HPDE6-E6E7 (cell line): ENCODE measurements around the gene TAF5L.
A peak's percentile ranks its signal among the peaks of the same experiment; 100 is the strongest.

Source experiments
- DNase-seq: peaks from one replicate; pipeline ENCODE4 v3.0.0; 2011; ENCODE audit warnings: missing footprints; ENCODE audit errors: extremely low spot score

The TAF5L gene

DNA sequence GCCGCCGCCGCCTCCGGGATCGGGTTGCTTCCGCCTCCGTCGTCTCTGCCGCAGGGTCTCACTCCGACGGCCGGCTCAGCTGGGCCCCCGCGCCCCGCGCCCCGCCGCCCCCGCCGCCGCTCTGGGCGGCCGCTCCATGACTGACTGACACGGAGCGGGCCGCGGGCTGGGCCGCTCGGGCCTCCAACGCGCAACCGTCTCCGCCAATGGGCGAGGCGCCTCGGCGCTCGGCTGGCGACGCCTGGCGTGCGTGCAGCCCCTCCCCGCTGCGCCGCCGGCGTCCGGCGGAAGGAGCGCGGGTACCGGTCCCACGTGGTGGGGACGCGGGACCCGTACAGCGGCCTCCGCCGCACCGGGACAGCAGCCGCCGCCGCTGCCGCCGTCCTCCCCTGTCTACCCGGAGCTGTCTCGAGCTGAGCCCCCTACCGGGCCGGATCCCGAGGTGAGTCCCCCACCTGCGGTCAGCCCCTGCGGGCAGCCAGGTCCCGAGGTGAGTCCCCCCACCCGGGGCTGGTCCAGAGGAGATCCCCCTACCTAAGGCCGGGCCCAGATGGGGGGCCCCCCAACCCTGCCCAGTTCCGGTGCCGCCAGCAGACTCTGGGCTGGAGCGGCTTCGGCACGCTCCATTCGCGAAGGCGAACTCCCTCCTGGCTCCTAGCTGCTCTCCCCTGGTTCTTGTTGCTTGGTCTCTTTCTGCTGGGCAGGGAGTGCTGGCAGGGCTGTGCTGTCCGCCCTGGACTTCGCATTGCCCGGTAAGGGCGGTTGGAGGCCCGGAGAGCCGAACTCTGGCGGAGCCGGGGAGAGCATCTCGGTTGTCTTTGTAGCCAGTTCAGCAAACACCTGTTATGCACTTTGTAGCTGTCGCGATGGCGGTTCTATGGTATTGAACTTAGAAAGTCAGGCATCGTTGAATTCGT is at the start of gene TAF5L, which contains the start of gene URB2:
Gene TAF5L, minus strand, starts transcription at position 208 of the 917 bp plus-strand sequence. CDS start 11,640 bp downstream, outside the sequence.
Gene URB2, plus strand, starts transcription at position 333 of the 917 bp plus-strand sequence. CDS start 1,387 bp downstream, outside the sequence.
- peak; percentile 87 for DNase-seq

DNA sequence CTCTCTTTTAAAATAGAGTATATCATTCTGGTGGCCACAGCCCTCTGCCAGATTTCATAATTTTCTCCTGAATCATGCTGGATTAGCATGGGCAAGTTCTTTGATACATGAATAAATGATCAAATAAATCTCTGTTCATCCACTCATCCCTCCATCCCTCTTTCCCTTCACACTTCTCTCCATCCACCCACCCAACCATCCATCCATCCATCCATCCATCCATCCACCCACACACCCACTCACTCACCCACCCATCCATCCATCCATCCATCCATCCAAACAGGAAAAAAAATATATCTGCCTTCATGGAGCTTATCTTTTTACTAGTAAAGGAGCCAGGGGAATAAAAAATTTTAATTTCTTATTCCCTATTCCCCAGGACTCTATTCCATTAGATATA is 49.5 kb upstream of the TAF5L start:
- DNase-seq: no peak

DNA sequence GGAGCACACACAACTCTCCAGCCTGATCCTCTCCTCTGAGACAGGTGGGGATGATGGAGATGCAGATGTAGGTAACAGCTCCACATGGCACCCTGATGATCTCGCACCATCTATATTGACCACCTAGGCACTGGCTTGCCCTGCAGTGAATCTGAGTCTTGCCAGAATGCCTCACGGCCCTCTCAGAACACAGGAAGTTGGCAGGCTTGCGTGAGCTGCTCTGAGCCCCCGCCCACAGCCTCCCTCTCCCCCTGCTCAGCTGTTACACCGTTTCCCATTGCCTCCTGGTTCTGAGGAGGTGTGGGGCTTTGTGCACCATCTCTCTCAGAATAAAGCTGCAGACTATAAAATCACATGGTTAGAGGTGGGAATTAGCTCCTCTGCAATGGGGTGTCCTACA is 48.1 kb upstream of the TAF5L start:
- no peak for DNase-seq

DNA sequence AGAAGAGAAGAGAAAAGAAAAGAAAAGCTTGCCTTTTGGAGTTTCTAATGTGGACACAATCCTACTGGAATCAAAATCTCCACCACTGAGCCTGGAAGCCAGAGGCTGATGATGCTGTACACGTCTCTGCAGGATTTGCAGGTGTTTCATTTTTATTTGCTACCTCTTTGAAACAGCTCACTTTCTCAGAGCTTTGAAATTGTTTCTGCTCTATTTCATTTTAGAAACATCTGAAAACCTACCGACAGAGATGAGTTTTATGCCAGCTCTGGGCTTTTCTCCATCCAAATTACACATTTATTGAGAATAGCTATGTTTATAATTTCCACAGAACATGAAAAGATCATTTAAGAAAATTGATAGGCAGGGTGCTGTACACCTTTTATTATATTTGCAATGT is 46.3 kb upstream of the TAF5L start:
- DNase-seq: no peak

DNA sequence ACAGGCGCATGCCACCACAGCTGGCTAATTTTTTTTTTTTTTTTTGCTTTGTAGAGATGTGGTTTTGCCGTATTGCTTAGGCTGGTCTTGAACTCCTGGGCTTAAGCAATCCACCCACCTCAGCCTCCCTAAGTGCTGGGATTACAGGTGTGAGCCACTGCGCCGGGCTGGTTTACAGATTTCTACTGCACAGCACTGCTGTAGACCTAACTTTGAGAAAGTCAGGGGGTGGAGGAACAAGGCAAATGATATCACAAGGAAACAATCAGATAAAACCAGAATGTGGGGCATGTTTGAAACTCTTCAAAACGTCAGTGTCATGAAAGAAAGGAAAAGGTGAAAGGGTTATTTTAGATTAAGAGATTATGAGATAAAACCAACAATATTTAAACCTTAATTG is 45.4 kb upstream of the TAF5L start:
- DNase-seq: no peak

DNA sequence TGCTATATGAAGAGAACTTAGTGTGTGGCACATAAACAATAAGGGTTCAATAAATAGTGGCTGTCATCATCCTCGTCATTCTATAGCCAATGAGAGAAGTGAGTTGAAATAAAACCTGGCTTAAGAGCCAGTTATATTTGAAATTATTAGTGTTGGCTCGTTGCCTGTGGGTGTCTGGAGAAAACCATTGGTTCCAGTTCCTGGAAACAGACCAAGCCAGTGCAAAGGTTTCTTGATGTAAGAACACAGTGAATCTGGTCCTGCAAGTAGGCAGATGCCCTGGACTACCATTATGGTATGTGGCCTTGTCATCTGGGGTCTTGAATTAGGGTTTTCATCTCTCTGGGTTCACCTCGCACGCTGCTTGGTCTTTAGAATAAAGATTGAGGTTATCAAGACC is 43.4 kb upstream of the TAF5L start:
- DNase-seq: no peak

DNA sequence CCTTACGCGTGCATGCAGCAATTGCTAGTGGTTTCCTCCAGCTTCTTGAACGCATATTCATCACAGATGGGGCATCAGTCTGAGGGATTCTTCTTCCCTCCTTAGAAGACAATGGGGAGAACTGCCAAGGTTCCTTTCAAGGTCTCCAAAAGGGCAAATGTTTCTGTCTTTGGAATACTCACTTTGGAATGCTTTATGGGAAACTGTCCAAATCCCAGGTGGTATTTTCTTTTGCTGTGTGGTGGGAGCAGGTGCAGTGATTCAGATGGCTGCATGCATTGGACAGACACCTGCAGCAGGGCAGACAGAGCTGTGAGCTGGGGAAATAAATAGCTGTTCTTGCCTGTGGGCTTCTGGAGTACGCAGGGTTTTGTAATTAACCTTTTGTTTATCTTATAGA is 40.7 kb upstream of the TAF5L start:
- DNase-seq: no peak

DNA sequence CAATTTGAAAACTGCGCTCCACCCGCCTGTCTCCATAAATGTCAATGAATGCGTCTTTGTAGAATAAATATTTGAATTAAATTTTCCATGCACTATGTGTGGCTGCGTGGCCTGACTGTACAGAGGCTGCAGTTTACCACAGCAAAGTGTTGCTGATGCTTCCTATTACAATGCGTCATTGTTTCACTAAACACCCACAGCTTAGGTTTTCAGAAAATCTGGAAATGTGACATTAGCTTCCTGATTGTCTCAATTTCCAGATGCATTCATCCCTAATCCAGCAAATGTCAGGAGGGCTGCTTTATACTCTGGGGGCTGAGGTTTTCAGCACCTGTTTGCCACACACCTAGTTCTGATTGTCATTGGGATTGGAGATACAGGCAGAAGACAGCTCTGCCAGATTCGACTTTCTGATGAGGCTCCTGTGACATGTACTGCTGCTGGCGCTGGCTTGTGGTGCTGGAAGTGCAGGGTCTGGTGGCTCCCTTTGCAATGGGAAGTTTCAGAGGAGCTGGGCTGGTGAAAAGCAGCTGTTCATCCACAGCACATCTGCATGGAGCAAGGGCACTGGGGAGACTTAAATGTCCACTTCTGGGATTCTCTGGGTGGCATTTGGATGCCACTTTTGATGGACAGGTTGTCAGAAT is 40.1 kb upstream of the TAF5L start:
- DNase-seq: no peak

DNA sequence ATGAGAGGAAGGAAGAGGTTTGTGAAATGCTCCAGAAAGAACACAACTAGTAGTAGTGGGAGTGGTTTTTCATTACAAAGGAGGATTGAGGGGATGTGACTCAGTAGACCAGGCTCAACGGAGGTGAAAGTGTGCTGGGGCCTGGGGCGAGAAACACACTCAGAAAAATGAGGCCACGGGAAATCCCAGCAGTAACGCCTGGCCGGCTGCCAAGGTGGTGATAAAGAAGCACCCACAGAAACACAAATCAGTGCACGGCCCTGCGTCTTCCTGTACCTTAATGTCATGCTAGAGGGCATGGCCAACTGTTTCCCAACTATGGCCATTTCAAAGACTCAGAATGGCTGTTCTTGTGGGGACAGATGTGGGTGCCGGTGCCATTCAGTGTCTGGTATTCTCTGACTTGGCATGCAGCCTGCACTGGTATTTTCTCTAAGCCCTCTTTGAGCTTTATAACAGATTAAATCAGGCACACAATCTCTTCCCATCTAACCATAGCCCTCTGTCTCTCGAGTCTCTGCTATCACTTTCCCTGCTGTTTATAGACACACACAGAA is 38.3 kb upstream of the TAF5L start:
- peak; percentile 60 for DNase-seq

DNA sequence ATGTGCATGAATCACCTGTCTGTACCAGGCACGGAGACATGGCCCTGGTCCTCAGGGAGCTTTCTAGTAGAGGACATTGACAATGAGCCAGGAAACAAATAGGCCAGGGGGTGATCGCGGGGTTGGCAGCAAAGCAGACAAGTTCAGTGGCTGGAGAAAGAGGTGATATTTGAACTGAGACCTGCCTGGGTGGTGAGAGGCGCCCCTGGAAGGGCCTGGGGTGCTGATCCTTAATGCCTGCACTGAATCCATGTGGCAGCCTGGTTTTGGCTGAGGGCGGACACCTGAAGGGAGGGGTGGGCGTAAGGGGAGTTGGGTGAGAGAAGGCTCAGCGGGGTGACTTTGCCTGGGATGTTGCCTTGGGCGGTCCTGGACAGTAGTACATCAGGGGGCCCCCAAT is 36.0 kb upstream of the TAF5L start:
- DNase-seq: no peak

DNA sequence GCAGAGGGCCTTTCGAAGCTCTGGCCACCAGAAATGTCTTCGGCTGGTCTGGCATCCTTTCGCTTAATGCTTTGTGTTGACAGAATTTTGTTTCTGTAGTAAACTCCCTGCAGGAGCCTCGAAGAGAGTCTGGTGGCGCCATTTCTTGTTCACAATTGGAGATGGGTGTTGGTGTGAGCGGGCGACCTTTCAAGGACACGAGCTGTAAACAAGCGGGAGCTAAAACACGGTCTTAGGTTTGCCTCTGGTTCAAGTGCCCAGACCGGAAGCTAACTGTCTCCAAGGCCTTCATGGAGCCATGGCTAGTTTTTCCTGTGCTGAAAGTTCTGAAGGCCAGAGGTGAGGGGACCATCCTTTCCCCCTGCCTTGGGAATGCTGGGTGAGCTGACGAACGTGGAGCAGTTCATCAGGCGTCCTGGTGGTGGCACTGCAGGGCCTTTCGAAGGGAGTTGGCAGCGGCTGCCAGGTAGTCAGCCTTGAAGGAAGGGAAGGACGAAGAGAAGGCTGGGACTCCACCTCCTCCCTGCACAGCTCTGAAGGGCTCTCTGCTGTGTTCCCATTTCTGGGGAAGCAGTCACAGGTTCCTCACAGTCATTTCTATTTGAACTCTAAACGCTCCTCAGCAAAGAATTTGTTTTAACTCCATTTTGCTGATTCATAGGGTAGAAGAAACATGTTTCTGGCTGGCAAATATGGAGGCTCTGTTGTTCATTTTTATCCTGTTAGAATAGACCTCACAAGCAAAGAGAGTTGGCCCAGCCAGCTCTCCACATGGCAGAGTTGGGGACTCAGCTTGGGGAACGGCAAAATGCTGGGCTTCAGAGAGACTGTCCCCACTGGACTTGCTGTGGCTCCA is 35.3 kb upstream of the TAF5L start:
- peak; percentile 66 for DNase-seq

DNA sequence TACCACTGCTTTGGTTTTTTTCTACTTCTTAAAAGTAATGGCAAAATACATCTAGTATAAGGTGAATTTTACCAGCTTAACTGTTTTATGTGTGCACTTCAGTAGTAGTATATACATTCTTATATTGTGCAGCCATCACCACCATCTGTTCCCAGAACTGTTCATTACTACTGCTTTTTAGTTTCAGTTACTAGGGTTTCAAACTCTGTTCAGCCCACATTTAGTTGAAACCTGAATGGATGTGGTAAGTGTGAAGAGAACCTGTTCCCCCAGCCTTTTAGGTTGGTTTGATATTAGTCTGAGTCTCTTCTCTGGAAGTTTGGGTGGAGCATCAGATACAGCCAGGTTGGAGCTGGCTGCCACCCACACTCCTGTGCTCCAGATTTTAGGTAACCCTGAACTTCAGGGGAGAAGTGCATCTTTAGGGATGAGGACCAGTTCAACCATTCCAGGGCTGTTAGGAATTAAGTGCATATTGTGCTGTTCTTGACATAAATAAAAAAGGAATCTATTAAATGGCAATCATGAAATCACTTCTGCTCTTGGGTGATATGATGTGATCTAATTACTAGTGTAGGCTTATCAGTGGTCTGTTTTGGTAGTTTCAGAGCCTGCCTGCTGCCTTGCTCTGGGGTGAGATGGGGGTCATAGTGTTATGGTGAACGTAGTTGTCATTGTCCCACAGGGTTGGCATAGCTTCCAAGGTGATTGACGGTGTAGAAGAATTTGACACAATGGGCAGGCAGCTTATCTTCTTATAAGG is 32.3 kb upstream of the TAF5L start:
- DNase-seq: no peak

DNA sequence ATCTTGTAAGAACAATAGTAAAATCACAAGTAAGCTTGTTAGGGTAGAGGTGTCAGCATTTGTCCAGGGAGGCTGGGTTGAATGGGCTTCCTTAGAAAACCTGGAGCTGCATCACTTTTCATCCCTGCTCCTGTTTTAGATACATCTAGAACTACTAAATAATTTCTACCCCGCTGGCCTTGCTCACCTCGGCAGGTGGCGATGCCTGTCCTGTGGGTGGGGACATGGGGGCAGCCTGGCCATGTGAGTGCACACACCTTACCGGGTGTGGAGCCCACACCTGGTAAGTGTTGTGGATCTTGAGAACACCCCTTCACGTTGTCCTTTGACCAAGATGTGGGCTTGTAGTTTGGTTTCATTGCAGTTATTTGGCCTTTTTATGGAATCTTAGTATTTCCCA is 29.9 kb upstream of the TAF5L start:
- no peak for DNase-seq

DNA sequence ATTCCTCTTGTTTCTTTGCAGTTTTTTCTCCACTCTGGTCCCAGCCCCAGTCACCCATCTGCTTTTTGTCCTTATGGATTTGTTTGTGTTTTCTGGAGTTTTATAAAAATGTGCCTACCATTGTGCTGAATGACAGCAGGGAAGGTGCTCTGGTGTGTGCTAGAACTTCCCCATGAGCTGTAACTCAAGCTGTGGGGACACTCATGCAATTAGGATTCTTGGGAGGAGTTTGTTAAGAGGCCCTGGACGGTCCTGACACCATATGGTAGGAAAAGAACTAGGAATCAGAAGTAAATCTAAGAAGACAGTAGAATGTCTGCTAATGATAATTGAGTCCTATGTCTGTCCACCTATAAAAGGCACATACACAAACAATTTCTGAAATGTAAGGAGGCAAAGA is 27.5 kb upstream of the TAF5L start:
- no peak for DNase-seq

DNA sequence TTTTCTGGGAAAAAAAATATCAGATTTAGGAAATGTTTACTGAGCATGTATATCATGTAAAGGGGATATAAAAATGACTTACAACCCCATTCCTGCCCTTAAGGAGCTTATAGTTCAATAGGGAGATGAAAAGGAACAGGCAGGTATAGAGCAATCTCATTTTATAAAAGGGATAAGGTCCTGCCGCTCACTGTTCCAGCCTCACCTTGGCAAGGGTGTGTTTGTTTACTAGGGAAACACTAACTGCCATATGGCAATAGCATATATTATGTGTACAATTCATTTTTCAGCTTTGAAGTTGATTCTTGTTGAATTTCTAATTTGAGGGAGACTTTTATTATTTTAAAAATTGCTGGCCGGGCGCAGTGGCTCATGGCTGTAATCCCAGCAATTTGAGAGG is 25.6 kb upstream of the TAF5L start:
- DNase-seq: no peak

DNA sequence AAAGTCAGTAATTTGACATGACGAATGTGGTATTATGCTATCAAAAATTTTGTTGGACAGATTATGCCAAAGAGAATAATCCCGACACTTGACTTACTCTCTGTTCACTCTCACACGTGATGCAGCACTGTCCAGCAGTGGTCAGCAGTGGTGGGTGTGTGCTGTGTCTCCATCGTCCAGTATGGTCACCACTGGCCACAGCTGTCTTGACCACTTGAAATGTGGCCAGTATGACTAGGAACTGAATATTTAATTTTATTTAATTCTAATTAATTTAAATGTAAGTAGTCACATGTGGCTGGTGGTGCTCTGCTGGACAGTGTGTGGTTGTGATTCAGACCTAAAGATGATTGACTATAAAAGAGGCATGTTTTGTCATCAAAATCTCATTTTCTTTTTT is 24.1 kb upstream of the TAF5L start:
- no peak for DNase-seq

DNA sequence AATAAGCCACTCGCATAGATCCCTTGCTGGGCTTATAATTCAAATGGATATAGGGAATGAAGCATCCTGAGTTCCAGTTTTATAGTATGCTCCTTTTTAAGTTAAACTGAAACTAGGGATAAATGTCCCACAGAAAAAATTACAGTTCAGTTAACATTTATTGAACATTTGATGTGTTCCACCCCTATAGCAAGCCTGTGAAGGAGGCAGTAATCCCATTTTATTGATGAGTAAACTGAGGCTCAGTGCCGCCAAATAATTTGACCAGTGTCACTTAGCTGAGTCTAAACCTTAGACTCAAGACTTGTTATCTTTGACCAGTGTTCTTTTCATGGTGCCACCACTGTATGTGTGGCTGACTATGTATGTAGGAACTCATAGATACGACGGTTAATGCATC is 22.5 kb upstream of the TAF5L start:
- no peak for DNase-seq

DNA sequence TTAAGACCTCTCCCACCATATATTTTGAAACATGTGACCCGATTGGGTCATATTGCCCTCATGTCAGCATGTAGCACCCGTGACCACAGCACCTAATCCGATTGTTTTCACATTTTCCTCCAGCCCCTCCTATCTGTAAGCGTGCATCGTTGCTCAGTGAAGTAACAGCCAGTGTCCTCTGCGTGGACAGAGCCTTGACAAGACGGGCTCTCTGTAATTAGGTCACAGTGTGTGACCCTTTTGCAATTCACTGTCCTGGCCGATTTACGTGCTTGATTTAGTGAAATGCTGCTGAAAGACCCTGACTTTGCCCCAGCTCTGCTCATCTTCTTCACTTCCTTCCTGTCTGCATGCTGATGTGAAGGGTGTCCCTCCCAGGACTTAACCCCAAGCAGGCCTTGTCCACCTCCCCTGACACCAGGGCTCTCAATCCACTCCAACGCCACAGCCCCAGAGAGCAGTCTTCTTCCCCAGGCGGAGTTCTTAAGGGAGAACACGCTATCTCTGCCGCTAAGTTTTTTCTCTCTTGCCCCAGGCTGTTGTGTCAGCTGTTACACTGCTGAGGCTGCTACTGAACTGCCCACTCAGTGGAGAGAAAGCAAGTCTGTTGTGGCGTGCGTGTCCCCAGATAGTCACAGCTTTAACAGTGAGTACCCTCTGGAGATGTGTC is 19.5 kb upstream of the TAF5L start:
- DNase-seq: no peak

DNA sequence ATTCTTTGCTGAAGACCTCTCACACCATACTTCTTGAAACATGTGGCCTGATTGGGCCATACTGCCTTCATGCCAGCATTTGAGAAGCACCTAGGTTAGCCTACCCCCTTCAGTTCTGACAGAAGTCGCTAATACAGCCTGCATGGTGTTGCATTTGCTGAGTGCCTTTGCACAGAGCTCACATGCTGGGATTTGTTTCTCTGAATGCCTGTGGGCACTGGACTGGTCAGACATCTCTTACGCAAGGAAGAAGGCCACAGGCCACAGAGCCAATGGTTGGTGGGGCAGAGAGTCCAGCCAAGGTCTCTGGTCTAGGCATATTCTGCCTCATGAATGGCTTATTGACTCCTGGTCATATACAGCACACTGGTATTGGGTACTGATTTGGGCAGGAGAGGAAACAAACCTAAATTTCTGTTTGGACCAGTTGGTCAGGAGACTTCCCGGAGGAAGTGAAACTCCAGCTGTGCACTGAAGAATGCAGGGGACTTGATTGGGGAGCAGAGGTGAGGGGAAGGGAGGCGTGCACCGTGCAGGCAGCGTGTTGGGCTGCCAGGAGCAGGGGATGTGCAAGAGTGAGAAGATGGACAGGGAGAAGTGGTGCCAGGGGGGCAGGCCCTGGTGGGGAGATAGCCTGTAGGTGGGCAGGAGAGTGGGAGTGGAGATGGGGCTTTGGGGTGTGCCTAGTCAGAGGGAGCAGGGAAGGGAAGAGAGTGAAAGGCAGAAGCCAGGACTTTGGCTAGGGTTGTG is 18.2 kb upstream of the TAF5L start:
- DNase-seq: no peak

DNA sequence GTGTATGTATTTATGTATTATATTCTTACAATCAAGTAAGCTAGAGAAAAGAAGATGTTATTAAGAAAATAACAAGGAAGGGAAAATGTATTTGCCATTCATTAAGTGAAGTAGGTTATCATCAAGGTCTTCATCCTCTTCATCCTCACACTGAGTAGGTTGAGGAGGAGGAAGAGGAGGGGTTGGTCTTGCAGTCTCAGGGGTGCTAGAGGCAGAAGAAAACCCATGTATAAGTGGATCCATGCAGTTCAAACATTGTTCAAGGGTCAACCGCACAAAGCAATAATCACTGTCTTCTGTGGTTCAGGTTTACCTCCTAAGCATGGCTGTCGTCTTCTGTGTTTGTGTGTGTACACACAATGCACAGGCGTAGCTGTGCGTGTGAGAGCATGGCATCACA is 17.0 kb upstream of the TAF5L start:
- DNase-seq: no peak
